Hematopoietic multipotent progenitor cell (in vitro differentiated cells): ENCODE measurements around the gene CELA2B. TPM values are rescaled to one million over a fixed set of nuclear protein-coding genes. Genes with fewer than 3 reads are reported as not detected.
A peak's percentile ranks its signal among the peaks of the same experiment; 100 is the strongest.
"Not testable (repeated sequence)": the region's sequence is repeated elsewhere in the genome, so short reads cannot be mapped to it uniquely, and the experiment has no call there.

ENCODE experiments used
- DNase-seq, 3 donors: peaks; one replicate each; pipeline ENCODE4 v3.0.0-alpha.2; 2011 to 2015; ENCODE audit warnings: low read depth in 2 of 3, low spot score in 2 of 3
- total RNA-seq: library from RNA; depleted of rRNA; stranded (reverse); fragments of >200 nt; gene quantifications from one replicate; pipeline ENCODE4 v1.2.3, GENCODE V29; 2012

CELA2B gene
- total RNA-seq, 1 donor: not detected

GRCh38 chr1:15444468-15445389 is 31.2 kb upstream of the CELA2B start:
- no peak for DNase-seq

- DNase-seq: peak in 2 of 3 donors; percentile 18 to 48
Observed at GRCh38 chr1:15445390-15446122, 30.3 kb upstream of the CELA2B start.

- DNase-seq: no peak
Observed at GRCh38 chr1:15446212-15446611, 29.7 kb upstream of the CELA2B start.

- no peak for DNase-seq
Observed at GRCh38 chr1:15448877-15449462, 26.9 kb upstream of the CELA2B start.

GRCh38 chr1:15449567-15449966 is 26.3 kb upstream of the CELA2B start:
- DNase-seq: no peak

GRCh38 chr1:15451014-15451722 is 24.7 kb upstream of the CELA2B start:
- no peak for DNase-seq

GRCh38 chr1:15452216-15452615 is 23.7 kb upstream of the CELA2B start:
- no peak for DNase-seq

- no peak for DNase-seq
Observed at GRCh38 chr1:15452866-15453571, 22.9 kb upstream of the CELA2B start.

- DNase-seq: no peak
Observed at GRCh38 chr1:15453734-15454133, 22.2 kb upstream of the CELA2B start.

GRCh38 chr1:15454256-15454655 is 21.6 kb upstream of the CELA2B start:
- DNase-seq: no peak

GRCh38 chr1:15455522-15455921 is 20.4 kb upstream of the CELA2B start:
- DNase-seq: no peak

- DNase-seq: no peak
Observed at GRCh38 chr1:15456313-15456954, 19.5 kb upstream of the CELA2B start, which contains the start of gene CELA2A. Gene CELA2A (plus strand): TSS chr1:15456732. CDS start chr1:15456754, 22 bp downstream.

- DNase-seq: no peak
Observed at GRCh38 chr1:15457585-15457984, 18.3 kb upstream of the CELA2B start.

- DNase-seq: not testable (repeated sequence)
Observed at GRCh38 chr1:15458388-15458787, 17.5 kb upstream of the CELA2B start.

GRCh38 chr1:15459771-15460707 is 15.9 kb upstream of the CELA2B start:
- DNase-seq: no peak

GRCh38 chr1:15460708-15461095 is 15.2 kb upstream of the CELA2B start:
- no peak for DNase-seq

GRCh38 chr1:15463064-15463800 is 12.7 kb upstream of the CELA2B start:
- not testable (repeated sequence) for DNase-seq

GRCh38 chr1:15463926-15464322 is 12.0 kb upstream of the CELA2B start:
- not testable (repeated sequence) for DNase-seq
